Type B pancreatic cell (in vitro differentiated cells): ENCODE data around the gene OSBPL2. TPM values are rescaled to one million over a fixed set of nuclear protein-coding genes. Genes with fewer than 3 reads are reported as not detected.

Experiments
- DNase-seq: peaks from one replicate; pipeline ENCODE4 v3.0.0; 2021; ENCODE audit warnings: mixed read lengths; ENCODE audit not compliant: unreplicated experiment; ENCODE audit errors: extremely low spot score
- H3K27ac Mint-ChIP-seq: 2 replicates; pipeline ENCODE4 v1.8.0; 2021; ENCODE audit warnings: mild to moderate bottlenecking, mixed read lengths
- H3K27me3 Mint-ChIP-seq: 2 replicates; pipeline ENCODE4 v1.8.0; 2021; ENCODE audit warnings: mixed read lengths
- H3K36me3 Mint-ChIP-seq: 2 replicates; pipeline ENCODE4 v1.8.0; 2021; ENCODE audit warnings: mixed read lengths
- H3K4me1 Mint-ChIP-seq: one replicate; pipeline ENCODE4 v1.8.0; 2021; ENCODE audit warnings: mixed read lengths; ENCODE audit not compliant: unreplicated experiment
- H3K4me3 Mint-ChIP-seq: 2 replicates; pipeline ENCODE4 v1.8.0; 2021; ENCODE audit warnings: mild to moderate bottlenecking, mixed read lengths
- H3K9me3 Mint-ChIP-seq: 2 replicates; pipeline ENCODE4 v1.8.0; 2021; ENCODE audit warnings: mixed read lengths
- CTCF ChIP-seq: fragments of 200-600 bp; sonication (generic); conservative IDR thresholded peaks from 2 replicates; pipeline ENCODE4 v1.5.0; 2021; ENCODE audit warnings: antibody characterized with exemption, mild to moderate bottlenecking
- total RNA-seq: library from RNA; stranded (reverse); gene quantifications from 2 replicates; pipeline ENCODE4 v1.2.1, GENCODE V29; 2021; ENCODE audit warnings: low replicate concordance

OSBPL2 gene
- total RNA-seq, 1 donor from 2014 or later, result 43.7 TPM

- Mint-ChIP-seq H3K27me3 (no peaks in the 10 kb centered on the region), H3K36me3 (peaks cover 3% of the 10 kb centered on the region), H3K27ac (no peak overlapping the region), H3K4me1 (peaks cover 5% of the 10 kb centered on the region), H3K9me3 (no peaks in the 10 kb centered on the region), H3K4me3 (no peak overlapping the region)
- TF ChIP-seq CTCF, result no peak
- DNase-seq, result no peak
Observed at GRCh38 chr20:62252342-62252966, 14.1 kb downstream of the OSBPL2 start.

GRCh38 chr20:62253398-62253797, 15.1 kb downstream of the OSBPL2 start:
- Mint-ChIP-seq H3K27me3 (no peaks in the 10 kb centered on the region), H3K36me3 (peaks cover 3% of the 10 kb centered on the region), H3K4me3 (no peak overlapping the region), H3K27ac (no peak overlapping the region), H3K4me1 (peaks cover 5% of the 10 kb centered on the region), H3K9me3 (no peaks in the 10 kb centered on the region)
- no peak for TF ChIP-seq CTCF
- no peak for DNase-seq

GRCh38 chr20:62254021-62254724, 15.9 kb downstream of the OSBPL2 start:
- Mint-ChIP-seq H3K4me1 (peaks cover 5% of the 10 kb centered on the region), H3K4me3 (no peak overlapping the region), H3K27me3 (no peaks in the 10 kb centered on the region), H3K36me3 (peaks cover 3% of the 10 kb centered on the region), H3K27ac (no peak overlapping the region), H3K9me3 (no peaks in the 10 kb centered on the region)
- no peak for DNase-seq
- TF ChIP-seq CTCF, result no peak

- no peaks in the 10 kb centered on the region for H3K36me3 Mint-ChIP-seq
- DNase-seq, result no peak
- no peak for TF ChIP-seq CTCF
- no peak overlapping the region for H3K4me3 Mint-ChIP-seq
- H3K9me3 Mint-ChIP-seq, result no peaks in the 10 kb centered on the region
- no peak overlapping the region for H3K27ac Mint-ChIP-seq
- no peaks in the 10 kb centered on the region for H3K4me1 Mint-ChIP-seq
- H3K27me3 Mint-ChIP-seq, result no peaks in the 10 kb centered on the region
Observed at GRCh38 chr20:62255976-62256375, 17.7 kb downstream of the OSBPL2 start.

GRCh38 chr20:62258499-62259293, 20.4 kb downstream of the OSBPL2 start:
- H3K27ac Mint-ChIP-seq, result no peak overlapping the region
- no peak for DNase-seq
- H3K27me3 Mint-ChIP-seq, result no peaks in the 10 kb centered on the region

More at GRCh38 chr20:62258499-62259293, 20.4 kb downstream of the OSBPL2 start:
- no peaks in the 10 kb centered on the region for H3K36me3 Mint-ChIP-seq
- no peaks in the 10 kb centered on the region for H3K9me3 Mint-ChIP-seq
- TF ChIP-seq CTCF, result no peak
- H3K4me3 Mint-ChIP-seq, result no peak overlapping the region
- H3K4me1 Mint-ChIP-seq, result no peaks in the 10 kb centered on the region
